HG03460 (cell line): ENCODE results near the gene TSHZ1.

Source experiments
- ATAC-seq: cut with Tn5 transposase; IDR thresholded peaks from one replicate; pipeline ENCODE4 v1.9.1; 2021; ENCODE audit not compliant: unreplicated experiment

Gene TSHZ1

GRCh38 chr18:75220551-75221355 is 10.2 kb downstream of the TSHZ1 start:
- no peak for ATAC-seq

- ATAC-seq = no peak
These were observed 10.8 kb downstream of the TSHZ1 start for GRCh38 chr18:75221397-75221796.

GRCh38 chr18:75221897-75222296 is 11.3 kb downstream of the TSHZ1 start:
- ATAC-seq = no peak

GRCh38 chr18:75222407-75222806 is 11.8 kb downstream of the TSHZ1 start:
- ATAC-seq = no peak

- ATAC-seq = no peak
These were observed 13.2 kb downstream of the TSHZ1 start for GRCh38 chr18:75223687-75224347.

GRCh38 chr18:75226286-75226955 is 15.8 kb downstream of the TSHZ1 start:
- no peak for ATAC-seq

- ATAC-seq = no peak
These were observed 16.3 kb downstream of the TSHZ1 start for GRCh38 chr18:75226956-75227316.

- no peak for ATAC-seq
These were observed 17.1 kb downstream of the TSHZ1 start for GRCh38 chr18:75227535-75228296.

- ATAC-seq = no peak
These were observed 18.4 kb downstream of the TSHZ1 start for GRCh38 chr18:75228967-75229366.

- no peak for ATAC-seq
These were observed 18.8 kb downstream of the TSHZ1 start for GRCh38 chr18:75229437-75229836.

GRCh38 chr18:75230163-75231052 is 19.8 kb downstream of the TSHZ1 start:
- ATAC-seq = no peak

GRCh38 chr18:75231053-75231406 is 20.4 kb downstream of the TSHZ1 start:
- no peak for ATAC-seq

- no peak for ATAC-seq
These were observed 24.3 kb downstream of the TSHZ1 start for GRCh38 chr18:75234901-75235300.

- no peak for ATAC-seq
These were observed 25.3 kb downstream of the TSHZ1 start for GRCh38 chr18:75235896-75236295.

- no peak for ATAC-seq
These were observed 27.5 kb downstream of the TSHZ1 start for GRCh38 chr18:75238100-75238499.

GRCh38 chr18:75238786-75239185 is 28.2 kb downstream of the TSHZ1 start:
- ATAC-seq = no peak

- ATAC-seq = no peak
These were observed 29.8 kb downstream of the TSHZ1 start for GRCh38 chr18:75240433-75240832.

GRCh38 chr18:75241705-75242104 is 31.1 kb downstream of the TSHZ1 start:
- ATAC-seq = no peak

- ATAC-seq = no peak
These were observed 34.0 kb downstream of the TSHZ1 start for GRCh38 chr18:75244351-75245313.
